Esophagus squamous epithelium (tissue), 5 donors: ENCODE results near the gene SMTN. TPM values are rescaled to one million over a fixed set of nuclear protein-coding genes. Genes with fewer than 3 reads are reported as not detected.

Experiments
- DNase-seq: peaks from one replicate; lab custom pipeline; 2025; lab: John Stamatoyannopoulos, UW
- H3K27ac ChIP-seq, 4 donors: fragments of 200-600 bp; sonication (generic); one replicate each; pipeline ENCODE4 v1.5.1; 2016 to 2019; ENCODE audit warnings: mild to moderate bottlenecking in 1 of 4
- H3K27me3 ChIP-seq, 4 donors: fragments of 200-600 bp; sonication (generic); 1 replicate in 3 of 4; 2 replicates in 1 of 4; pipeline versions ENCODE4 v1.5.1 to v1.6.0; 2017 to 2021; ENCODE audit warnings: antibody characterized with exemption in 1 of 4
- H3K36me3 ChIP-seq, 3 donors: fragments of 200-600 bp; sonication (generic); one replicate each; pipeline ENCODE4 v1.5.1; 2016 to 2019
- H3K4me1 ChIP-seq, 3 donors: fragments of 200-600 bp; sonication (generic); one replicate each; pipeline ENCODE4 v1.5.1; 2017 to 2019
- H3K4me3 ChIP-seq, 4 donors: fragments of 200-600 bp; sonication (generic); 1 replicate in 3 of 4; 2 replicates in 1 of 4; pipeline ENCODE4 v1.5.1; 2016 to 2019; ENCODE audit warnings: mild to moderate bottlenecking in 2 of 4, moderate library complexity in 1 of 4
- H3K9me3 ChIP-seq, 3 donors: fragments of 200-600 bp; sonication (generic); one replicate each; pipeline ENCODE4 v1.5.1; 2016 to 2019
- POLR2A ChIP-seq, 4 donors: fragments of 450-650 bp; IDR thresholded peaks; one replicate each; pipeline ENCODE4 v1.6.1; 2017; ENCODE audit warnings: antibody characterized with exemption in 4 of 4, mild to moderate bottlenecking in 4 of 4, moderate library complexity in 3 of 4
- WGBS, 2 donors: methylation state at CpG; one replicate each; pipeline ENCODE4 v1.1.5; 2018; 5-methylcytosine and 5-hydroxymethylcytosine counted together
- intact Hi-C: fragments of 100-400 bp; cut with DNase I; formaldehyde crosslinking; loops from one replicate; pipeline ENCODE4 v1.15.0; 2022
- total RNA-seq, 4 donors: library from RNA; depleted of rRNA; stranded (reverse); fragments of >200 nt; gene quantifications; one replicate each; pipeline ENCODE4 v1.1.0, GENCODE V29; 2016
- TF ChIP-seq, protein P1 (sequence below), 6 experiments: fragments of 450-650 bp in 4 of 6; fragments of 200-600 bp in 2 of 6; sonication (generic) in 2 of 6; IDR thresholded peaks; one replicate each; pipeline ENCODE4 v1.5.1; 2016 to 2019; ENCODE audit warnings: antibody characterized with exemption in 6 of 6, mild to moderate bottlenecking in 4 of 6, moderate library complexity in 4 of 6
- donor health status: DM: yes; HTN: yes; CAD: no.

Gene SMTN
- total RNA-seq, 4 donors from 2014 or later = 28.2 to 158 (median 45.8) TPM

DNA sequence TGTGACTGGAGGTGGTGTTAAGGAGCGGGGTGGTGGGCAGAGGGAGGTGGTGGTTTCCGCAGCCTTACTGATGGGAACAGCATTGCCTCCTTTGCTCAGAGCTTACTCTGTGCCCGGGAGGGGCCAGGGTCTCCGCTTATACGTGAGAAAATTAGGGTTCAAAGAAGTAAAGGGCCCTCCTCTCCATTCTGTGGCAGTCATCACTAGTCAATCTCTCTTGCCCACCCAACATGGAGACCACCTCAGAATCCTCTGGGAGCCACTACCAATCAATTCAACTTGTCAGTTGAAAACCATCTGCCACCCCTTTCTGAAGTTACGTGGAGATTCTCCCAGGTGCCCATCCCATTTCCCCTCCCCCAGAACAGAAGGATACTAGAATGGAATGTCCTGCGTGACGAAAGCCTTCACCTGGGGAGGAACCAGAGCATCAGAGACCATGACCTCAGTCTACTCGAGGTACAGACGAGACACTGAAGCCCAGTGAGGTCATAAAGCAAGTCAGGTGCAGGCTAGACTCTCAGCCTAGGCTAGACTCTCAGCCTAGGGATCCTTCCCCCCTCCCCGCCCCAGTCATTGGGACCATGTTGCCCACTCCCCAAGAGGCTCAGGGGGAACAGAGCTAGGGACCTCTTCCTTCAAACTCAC lies 24.3 kb downstream of the SMTN start:
- H3K4me1 ChIP-seq = peaks cover 18 to 79% (median 30%) of the 10 kb centered on the region in 3 donors
- no peak for TF ChIP-seq POLR2A (IDR thresholded peaks at IDR 0.05)
- TF ChIP-seq, protein P1, sequence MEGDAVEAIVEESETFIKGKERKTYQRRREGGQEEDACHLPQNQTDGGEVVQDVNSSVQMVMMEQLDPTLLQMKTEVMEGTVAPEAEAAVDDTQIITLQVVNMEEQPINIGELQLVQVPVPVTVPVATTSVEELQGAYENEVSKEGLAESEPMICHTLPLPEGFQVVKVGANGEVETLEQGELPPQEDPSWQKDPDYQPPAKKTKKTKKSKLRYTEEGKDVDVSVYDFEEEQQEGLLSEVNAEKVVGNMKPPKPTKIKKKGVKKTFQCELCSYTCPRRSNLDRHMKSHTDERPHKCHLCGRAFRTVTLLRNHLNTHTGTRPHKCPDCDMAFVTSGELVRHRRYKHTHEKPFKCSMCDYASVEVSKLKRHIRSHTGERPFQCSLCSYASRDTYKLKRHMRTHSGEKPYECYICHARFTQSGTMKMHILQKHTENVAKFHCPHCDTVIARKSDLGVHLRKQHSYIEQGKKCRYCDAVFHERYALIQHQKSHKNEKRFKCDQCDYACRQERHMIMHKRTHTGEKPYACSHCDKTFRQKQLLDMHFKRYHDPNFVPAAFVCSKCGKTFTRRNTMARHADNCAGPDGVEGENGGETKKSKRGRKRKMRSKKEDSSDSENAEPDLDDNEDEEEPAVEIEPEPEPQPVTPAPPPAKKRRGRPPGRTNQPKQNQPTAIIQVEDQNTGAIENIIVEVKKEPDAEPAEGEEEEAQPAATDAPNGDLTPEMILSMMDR (IDR thresholded peaks at IDR 0.05) = no peak
- no peaks in the 10 kb centered on the region for H3K9me3 ChIP-seq
- H3K27me3 ChIP-seq = no peaks in the 10 kb centered on the region
- peak overlapping the region in 3 of 4 donors; percentile 63 to 83 (median 74) for H3K4me3 ChIP-seq
- H3K36me3 ChIP-seq = peaks cover 0 to 28% (median 4%) of the 10 kb centered on the region in 3 donors
- intact Hi-C loops = no loop called here
- peak overlapping the region; percentile 87 to 95 (median 91) for H3K27ac ChIP-seq
- no peak for DNase-seq
- 73 to 74% methylated on average over 7 of the region's 11 CpGs for WGBS, 2 donors

DNA sequence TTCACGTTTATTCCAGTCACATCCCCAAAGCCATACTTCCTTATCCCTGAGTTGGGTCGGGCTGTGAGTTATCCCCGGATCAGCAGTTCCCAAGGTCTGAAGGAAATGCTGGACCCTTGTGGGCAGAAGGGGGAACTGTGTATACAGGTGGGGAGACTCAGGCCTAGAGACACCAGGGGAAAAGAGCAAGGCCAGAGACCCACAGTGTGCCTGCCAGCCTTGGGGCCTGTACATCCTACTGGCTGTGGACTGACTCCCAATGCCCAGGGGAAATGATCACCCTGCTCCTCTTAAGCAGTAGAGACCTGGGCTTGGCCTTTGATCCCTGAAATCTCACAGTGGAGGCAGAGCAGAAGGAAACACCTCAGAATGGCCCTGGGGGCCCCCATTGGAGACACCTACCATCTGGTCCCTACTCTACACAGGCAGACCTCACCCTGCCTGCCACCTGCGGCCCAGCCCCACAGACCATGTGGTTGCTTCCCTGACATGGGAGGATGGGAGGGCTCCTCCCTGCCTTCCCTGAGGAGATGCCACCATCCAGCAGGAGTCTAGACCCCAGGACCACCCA lies 25.0 kb downstream of the SMTN start:
- Histone ChIP-seq H3K4me1 (peaks cover 18 to 73% (median 30%) of the 10 kb centered on the region in 3 donors), H3K27ac (peak overlapping the region; percentile 87 to 95 (median 91)), H3K27me3 (no peaks in the 10 kb centered on the region), H3K36me3 (peaks cover 0 to 21% (median 2%) of the 10 kb centered on the region in 3 donors), H3K4me3 (peak overlapping the region; percentile 52 to 83 (median 68)), H3K9me3 (no peaks in the 10 kb centered on the region)
- no peak for TF ChIP-seq POLR2A (IDR thresholded peaks at IDR 0.05)
- TF ChIP-seq, protein P1 (IDR thresholded peaks at IDR 0.05) = no peak
- WGBS, 2 donors = 70% methylated on average over 2 of the region's 4 CpGs; no CpG with 5 or more reads in 1 of the 2 donors
- intact Hi-C loops = no loop called here
- no peak for DNase-seq

- 13 to 26% methylated on average over 8 to 13 of the region's 14 CpGs for WGBS, 2 donors
- DNase-seq = no peak
- H3K9me3 ChIP-seq = no peaks in the 10 kb centered on the region
- no peak for TF ChIP-seq POLR2A (IDR thresholded peaks at IDR 0.05)
- TF ChIP-seq, protein P1 (IDR thresholded peaks at IDR 0.05) = no peak
- H3K4me1 ChIP-seq = peaks cover 18 to 66% (median 29%) of the 10 kb centered on the region in 3 donors
- peak overlapping the region; percentile 52 to 83 (median 68) for H3K4me3 ChIP-seq
- peaks cover 0 to 18% (median 0%) of the 10 kb centered on the region in 3 donors for H3K36me3 ChIP-seq
- no peaks in the 10 kb centered on the region for H3K27me3 ChIP-seq
- intact Hi-C loops = no loop called here
- H3K27ac ChIP-seq = peak overlapping the region; percentile 87 to 95 (median 91)
Observed at GRCh38 chr22:31106731-31107177, 25.6 kb downstream of the SMTN start.

GRCh38 chr22:31107178-31107893 lies 26.2 kb downstream of the SMTN start, which contains the start of gene SELENOM:
SELENOM (minus strand) TSS chr22:31107568; CDS start chr22:31107505, 63 bp downstream.
- H3K27ac ChIP-seq = peak within 1 kb of the TSS; percentile 87 to 95 (median 91)
- peak in 2 of 4 donors; percentile 74 to 85 for TF ChIP-seq POLR2A (IDR thresholded peaks at IDR 0.05)
- TF ChIP-seq, protein P1 (IDR thresholded peaks at IDR 0.05) = peak; percentile 67 to 98 (median 96)
- H3K9me3 ChIP-seq = no peaks in the 10 kb centered on the region
- no peaks in the 10 kb centered on the region for H3K27me3 ChIP-seq
- peaks cover 0 to 18% (median 0%) of the 10 kb centered on the region in 3 donors for H3K36me3 ChIP-seq
- H3K4me1 ChIP-seq = peaks cover 14 to 61% (median 23%) of the 10 kb centered on the region in 3 donors
- peak within 1 kb of the TSS; percentile 52 to 83 (median 68) for H3K4me3 ChIP-seq
- DNase-seq = peak; percentile 51
- intact Hi-C loops = no loop called here
- WGBS, 2 donors = 3 to 12% methylated on average over 7 to 36 of the region's 67 CpGs
